ENCODE data around the gene HSPBAP1.

- no peak for TF ChIP-seq CSRNP3 (CRISPR knock-in tag; IDR thresholded peaks at IDR 0.05)
- no peak for TF ChIP-seq POU6F1 (CRISPR knock-in tag; IDR thresholded peaks at IDR 0.05; ENCODE audit: borderline replicate concordance, low read depth)
- TF ChIP-seq ARNTL (CRISPR knock-in tag; IDR thresholded peaks at IDR 0.05; ENCODE audit: borderline replicate concordance, low read depth), result no peak
- no peak for TF ChIP-seq BACH2 (CRISPR knock-in tag; IDR thresholded peaks at IDR 0.05; ENCODE audit: borderline replicate concordance)
Measured at GRCh38 chr3:122758877-122759560, 34.6 kb downstream of the HSPBAP1 start.

Data from SK-N-SH treated with all-trans-retinoic acid at 6 μM for 48 hours (cell line).